ENCODE measurements around the gene ANGPTL7.

ANGPTL7 gene

GRCh38 chr1:11170102-11170501, 19.1 kb upstream of the ANGPTL7 start:
- peak overlapping the region; percentile 88 for H3K27ac ChIP-seq
- TF ChIP-seq CTCF (conservative IDR thresholded peaks at IDR 0.05), result no peak

DNA sequence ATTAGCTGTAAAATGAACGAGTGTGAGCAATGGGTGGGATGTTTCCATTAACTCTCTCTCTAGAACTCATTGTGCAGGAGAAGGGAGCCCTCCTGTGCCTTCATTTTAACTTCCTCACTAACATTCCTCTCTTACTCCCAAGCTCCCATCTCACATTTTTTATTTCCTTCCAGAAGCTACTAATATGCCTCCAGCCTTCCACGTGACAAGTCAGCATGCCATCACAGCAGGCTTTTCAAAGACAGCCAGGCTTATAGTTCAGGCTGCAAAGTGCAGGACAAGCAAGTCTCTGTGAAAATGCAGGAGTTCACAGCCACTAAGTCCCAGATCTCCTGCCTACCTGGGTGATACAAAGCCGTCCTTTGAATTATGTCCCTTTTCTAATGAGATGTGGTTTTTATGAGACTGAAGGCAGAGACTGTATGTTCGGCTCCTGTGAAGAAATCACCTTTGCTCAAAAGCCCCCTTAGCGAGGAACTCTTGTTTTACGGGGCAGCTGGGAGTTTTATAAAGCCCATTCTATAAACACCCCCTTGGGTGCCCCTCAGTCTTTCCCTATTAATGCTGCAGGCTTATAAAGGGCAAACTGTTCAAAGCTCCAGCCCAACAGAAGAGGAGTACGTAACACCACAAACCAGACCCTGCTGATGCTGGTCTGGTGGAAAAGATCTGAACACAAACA, 14.8 kb upstream of the ANGPTL7 start:
- peak overlapping the region; percentile 34; the same call in 1 of the 2 replicates for H3K27ac ChIP-seq
- no peak for TF ChIP-seq CTCF (conservative IDR thresholded peaks at IDR 0.05)

- no peak for TF ChIP-seq CTCF (conservative IDR thresholded peaks at IDR 0.05)
- H3K27ac ChIP-seq, result peak overlapping the region; percentile 34; the same call in 1 of the 2 replicates
These were observed 13.7 kb upstream of the ANGPTL7 start for GRCh38 chr1:11175461-11175860.

DNA sequence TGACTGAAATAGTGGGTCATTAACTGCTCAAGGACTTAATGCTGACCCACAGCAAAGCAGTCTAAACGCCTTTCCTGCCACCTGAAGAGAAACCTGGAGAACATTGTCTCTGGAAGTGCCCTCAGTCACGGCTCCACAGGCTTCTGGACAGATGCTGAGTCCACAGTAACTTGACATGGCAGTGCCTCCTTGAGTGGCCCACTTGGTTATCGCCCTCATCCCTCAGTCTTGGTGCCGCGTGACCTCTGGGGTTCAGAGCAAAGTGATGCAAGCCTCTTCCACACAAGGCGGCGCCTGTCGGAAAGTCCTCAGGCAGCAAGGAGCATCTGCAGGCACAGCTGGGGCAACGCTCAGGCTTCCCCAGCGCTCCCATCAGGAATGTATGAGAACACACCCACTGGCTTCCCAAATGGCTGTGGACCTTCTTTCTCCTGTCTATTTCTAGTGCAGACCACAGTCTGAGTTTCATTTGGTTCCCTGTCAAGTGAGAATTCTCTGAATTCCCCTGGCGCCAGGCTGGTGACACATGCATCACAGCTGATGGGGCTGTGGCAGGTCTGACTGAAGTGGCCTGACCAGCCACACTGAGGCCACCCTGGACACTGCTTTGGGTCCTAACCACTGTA, 13.0 kb upstream of the ANGPTL7 start:
- no peak for TF ChIP-seq CTCF (conservative IDR thresholded peaks at IDR 0.05)

DNA sequence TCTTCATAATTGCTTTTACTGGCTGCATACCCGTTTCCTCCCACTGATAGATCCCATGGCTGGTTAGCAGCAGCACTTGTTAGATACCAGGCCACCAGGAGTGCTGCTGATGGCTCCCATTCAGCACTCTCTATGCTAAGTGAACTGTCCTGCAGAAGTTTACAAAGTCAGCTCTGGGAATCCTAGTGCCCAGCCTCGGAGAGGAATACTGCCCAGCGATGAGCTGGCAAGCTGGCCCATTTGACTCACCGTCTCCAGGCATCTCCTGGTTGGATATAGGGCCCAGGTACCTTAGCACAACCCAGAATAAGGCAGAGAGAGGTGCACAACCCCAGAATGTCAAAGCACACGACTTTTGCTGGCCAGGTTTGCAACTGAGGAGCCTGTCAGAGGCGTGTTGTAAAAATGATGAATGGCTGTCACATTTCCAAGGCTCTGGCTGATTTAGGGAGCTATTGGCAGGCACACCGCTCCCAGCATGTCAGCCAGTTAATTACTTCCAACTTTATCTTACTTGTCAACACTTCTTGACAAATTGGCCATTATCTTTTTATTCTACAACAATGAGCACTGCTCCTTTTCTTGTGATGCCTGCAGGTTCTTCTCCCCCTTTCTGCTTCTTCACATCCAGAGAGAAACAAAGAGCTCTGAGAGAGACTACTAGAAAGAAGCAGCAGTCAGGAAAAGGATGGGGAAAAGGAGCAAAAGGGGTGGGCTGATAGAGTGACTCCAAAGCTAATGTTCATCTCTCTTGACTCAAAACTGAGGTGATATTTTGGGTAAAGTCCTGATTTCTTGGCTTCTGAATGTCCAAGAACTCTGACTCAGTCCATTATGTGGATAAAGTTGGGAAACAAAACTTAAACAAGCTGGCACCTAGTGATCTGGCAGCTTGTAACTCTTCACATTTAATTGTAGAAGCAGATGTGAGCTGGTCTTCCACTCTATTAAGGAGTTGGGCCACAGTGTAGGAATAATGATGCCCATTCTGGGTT, 10.8 kb upstream of the ANGPTL7 start:
- no peak for TF ChIP-seq CTCF (conservative IDR thresholded peaks at IDR 0.05)
- peak overlapping the region; percentile 41 for H3K27ac ChIP-seq

More for the DNA sequence above, 13.0 kb upstream of the ANGPTL7 start:
- no peak overlapping the region for H3K27ac ChIP-seq

DNA sequence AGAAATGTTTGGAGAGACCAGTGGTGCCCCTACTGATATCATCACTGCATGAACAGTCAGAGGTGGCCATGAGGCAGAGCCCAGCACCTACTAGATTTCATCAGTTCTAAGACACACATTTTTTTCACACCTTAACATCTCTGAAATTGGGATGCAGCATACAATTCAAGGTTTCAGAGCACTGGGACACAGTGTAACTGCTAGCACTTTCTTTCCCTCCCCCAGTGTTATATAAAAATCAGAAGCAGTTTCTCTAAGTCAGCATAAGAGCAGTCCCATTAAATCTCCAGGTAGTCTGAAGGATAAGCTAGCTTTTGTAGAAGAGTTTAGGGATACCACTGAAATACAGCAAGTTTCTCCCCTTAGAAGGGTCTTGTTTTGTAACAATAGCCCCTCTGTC, 10.0 kb upstream of the ANGPTL7 start:
- H3K27ac ChIP-seq, result peak overlapping the region; percentile 41
- no peak for TF ChIP-seq CTCF (conservative IDR thresholded peaks at IDR 0.05)

GRCh38 chr1:11179749-11180148, 9.4 kb upstream of the ANGPTL7 start:
- H3K27ac ChIP-seq, result peak overlapping the region; percentile 41

Measured in VCaP (cell line).